SK-N-MC (cell line): ENCODE data around the gene TMEM86B.
"Not testable (repeated sequence)": the region's sequence is repeated elsewhere in the genome, so short reads cannot be mapped to it uniquely, and the experiment has no call there.

Experiments
- DNase-seq: peaks from one replicate; pipeline ENCODE4 v3.0.0-alpha.2; 2011; ENCODE audit warnings: low read depth, low spot score
- H3K27ac ChIP-seq: fragments of 200-600 bp; sonication (generic); 2 replicates; pipeline ENCODE4 v1.5.1; 2016; ENCODE audit warnings: mixed run types
- H3K36me3 ChIP-seq: fragments of 200-600 bp; sonication (generic); 2 replicates; pipeline ENCODE4 v1.6.1; 2017; ENCODE audit warnings: antibody characterized with exemption, low read length, mixed read lengths; ENCODE audit not compliant: insufficient read depth
- H3K4me3 ChIP-seq: fragments of 200-600 bp; sonication (generic); 2 replicates; pipeline ENCODE4 v1.5.1; 2016
- H3K9ac ChIP-seq: fragments of 200-600 bp; sonication (generic); 2 replicates; pipeline ENCODE4 v1.8.0; 2017; ENCODE audit warnings: mixed run types, mixed read lengths; ENCODE audit not compliant: insufficient read length
- H3K9me3 ChIP-seq: fragments of 200-600 bp; sonication (generic); 2 replicates; pipeline ENCODE4 v1.6.1; 2017; ENCODE audit warnings: low read depth, mild to moderate bottlenecking, antibody characterized with exemption, low read length, moderate library complexity, mixed read lengths
- EZH2 ChIP-seq: fragments of 200-600 bp; sonication (generic); IDR thresholded peaks from one replicate; pipeline ENCODE4 v1.6.1; 2017; ENCODE audit warnings: antibody characterized with exemption
- FOXP2 ChIP-seq: optimal IDR thresholded peaks from 2 replicates; pipeline ENCODE3; 2011; ENCODE audit warnings: mild to moderate bottlenecking, moderate library complexity; ENCODE audit not compliant: insufficient read depth; ENCODE audit errors: extremely low read length, control extremely low read depth
- POLR2AphosphoS5 ChIP-seq: IDR thresholded peaks from 2 replicates; pipeline ENCODE4 v1.6.1; 2012; ENCODE audit warnings: mild to moderate bottlenecking, low read depth, low read length, borderline replicate concordance

TMEM86B gene

GRCh38 chr19:55206664-55207500 is 21.7 kb downstream of the TMEM86B start:
- no peak overlapping the region for H3K4me3 ChIP-seq
- no peaks in the 10 kb centered on the region for H3K9me3 ChIP-seq
- DNase-seq = no peak
- no peak for TF ChIP-seq FOXP2
- TF ChIP-seq POLR2AphosphoS5 = no peak
- TF ChIP-seq EZH2 = no peak
- no peaks in the 10 kb centered on the region for H3K36me3 ChIP-seq
- H3K9ac ChIP-seq = no peak overlapping the region
- H3K27ac ChIP-seq = no peak overlapping the region

GRCh38 chr19:55202199-55202598 is 26.4 kb downstream of the TMEM86B start:
- DNase-seq, H3K9ac ChIP-seq, H3K27ac ChIP-seq, H3K36me3 ChIP-seq, H3K4me3 ChIP-seq, H3K9me3 ChIP-seq: not testable (repeated sequence)

GRCh38 chr19:55199620-55200204 is 28.9 kb downstream of the TMEM86B start:
- TF ChIP-seq POLR2AphosphoS5 (no peak), EZH2 (no peak), FOXP2 (no peak)
- Histone ChIP-seq H3K4me3 (no peak overlapping the region), H3K9me3 (no peaks in the 10 kb centered on the region), H3K9ac (no peak overlapping the region), H3K36me3 (no peaks in the 10 kb centered on the region), H3K27ac (no peak overlapping the region)
- DNase-seq = no peak

GRCh38 chr19:55198651-55199050 is 29.9 kb downstream of the TMEM86B start:
- no peak for TF ChIP-seq FOXP2
- no peak for TF ChIP-seq POLR2AphosphoS5
- H3K4me3 ChIP-seq = no peak overlapping the region
- DNase-seq = no peak
- no peaks in the 10 kb centered on the region for H3K36me3 ChIP-seq
- no peaks in the 10 kb centered on the region for H3K9me3 ChIP-seq
- H3K27ac ChIP-seq = no peak overlapping the region
- H3K9ac ChIP-seq = no peak overlapping the region

- Histone ChIP-seq H3K9ac (no peak overlapping the region), H3K9me3 (no peaks in the 10 kb centered on the region), H3K4me3 (no peak overlapping the region), H3K27ac (no peak overlapping the region), H3K36me3 (no peaks in the 10 kb centered on the region)
- DNase-seq = no peak
- TF ChIP-seq FOXP2 (no peak), POLR2AphosphoS5 (no peak), EZH2 (no peak)
Measured at GRCh38 chr19:55197528-55197927, 31.0 kb downstream of the TMEM86B start.

GRCh38 chr19:55196803-55197202 is 31.8 kb downstream of the TMEM86B start:
- Histone ChIP-seq H3K9ac (no peak overlapping the region), H3K4me3 (no peak overlapping the region), H3K36me3 (no peaks in the 10 kb centered on the region), H3K9me3 (no peaks in the 10 kb centered on the region), H3K27ac (no peak overlapping the region)
- TF ChIP-seq POLR2AphosphoS5 = no peak
- no peak for TF ChIP-seq FOXP2
- TF ChIP-seq EZH2 = no peak
- DNase-seq = no peak

GRCh38 chr19:55193481-55193880 is 35.1 kb downstream of the TMEM86B start:
- no peak for DNase-seq
- Histone ChIP-seq H3K36me3 (no peaks in the 10 kb centered on the region), H3K9ac (no peak overlapping the region), H3K27ac (no peak overlapping the region), H3K4me3 (no peak overlapping the region), H3K9me3 (no peaks in the 10 kb centered on the region)
- TF ChIP-seq EZH2 = no peak
- TF ChIP-seq FOXP2 = no peak
- no peak for TF ChIP-seq POLR2AphosphoS5

GRCh38 chr19:55189403-55189835 is 39.1 kb downstream of the TMEM86B start:
- Histone ChIP-seq H3K9ac (no peak overlapping the region), H3K27ac (no peak overlapping the region), H3K9me3 (no peaks in the 10 kb centered on the region), H3K4me3 (no peak overlapping the region), H3K36me3 (no peaks in the 10 kb centered on the region)
- TF ChIP-seq EZH2 = no peak
- no peak for TF ChIP-seq POLR2AphosphoS5
- no peak for TF ChIP-seq FOXP2
- DNase-seq = no peak

- TF ChIP-seq POLR2AphosphoS5 (no peak), FOXP2 (no peak), EZH2 (no peak)
- no peak overlapping the region for H3K27ac ChIP-seq
- no peaks in the 10 kb centered on the region for H3K9me3 ChIP-seq
Measured at GRCh38 chr19:55188625-55189024, 39.9 kb downstream of the TMEM86B start.

GRCh38 chr19:55186080-55186479 is 42.5 kb downstream of the TMEM86B start:
- no peaks in the 10 kb centered on the region for H3K36me3 ChIP-seq
- TF ChIP-seq FOXP2 = no peak
- H3K9me3 ChIP-seq = no peaks in the 10 kb centered on the region
- H3K9ac ChIP-seq = no peak overlapping the region
- no peak for DNase-seq
- no peak overlapping the region for H3K4me3 ChIP-seq
- no peak overlapping the region for H3K27ac ChIP-seq

More at GRCh38 chr19:55188625-55189024, 39.9 kb downstream of the TMEM86B start:
- Histone ChIP-seq H3K4me3 (no peak overlapping the region), H3K36me3 (no peaks in the 10 kb centered on the region), H3K9ac (no peak overlapping the region)
- no peak for DNase-seq
